GM13976 (cell line): ENCODE results near the gene SSBP2.

ENCODE experiments used
- DNase-seq: peaks from one replicate; pipeline ENCODE4 v3.0.0; 2012; ENCODE audit warnings: low spot score
- CTCF ChIP-seq: IDR thresholded peaks from 2 replicates; pipeline ENCODE4 v1.5.1; 2012; ENCODE audit warnings: borderline replicate concordance, mild to moderate bottlenecking; ENCODE audit not compliant: insufficient read depth; ENCODE audit errors: extremely low read depth, missing control alignments, control extremely low read depth
- in situ Hi-C: fragments of 300-500 bp; cut with MboI; formaldehyde crosslinking; loops from one replicate; pipeline ENCODE4 v1.12.0; 2022; ENCODE audit warnings: low sequenced_read_pairs, mixed read lengths, inconsistent platforms; ENCODE audit not compliant: unreplicated experiment

SSBP2 gene

GRCh38 chr5:81756016-81756415 is 5.1 kb upstream of the SSBP2 start:
- no peak for DNase-seq
- TF ChIP-seq CTCF = no peak
- in situ Hi-C loops = loop anchor here (10.0 kb wide), 1 partner anchor 89 kb away; no protein-coding TSS in a partner anchor

- TF ChIP-seq CTCF = no peak
- no peak for DNase-seq
- in situ Hi-C loops = loop anchor here (10.0 kb wide), 1 partner anchor 89 kb away; no protein-coding TSS in a partner anchor
These were observed 4.4 kb upstream of the SSBP2 start for GRCh38 chr5:81755320-81755719.

GRCh38 chr5:81754621-81755020 is 3.7 kb upstream of the SSBP2 start:
- no peak for DNase-seq

GRCh38 chr5:81753429-81753828 is 2.5 kb upstream of the SSBP2 start:
- in situ Hi-C loops = loop anchor here (10.0 kb wide), 1 partner anchor 91 kb away; no protein-coding TSS in a partner anchor
- no peak for TF ChIP-seq CTCF
- no peak for DNase-seq

More at GRCh38 chr5:81754621-81755020, 3.7 kb upstream of the SSBP2 start:
- in situ Hi-C loops = loop anchor here (10.0 kb wide), 1 partner anchor 90 kb away; no protein-coding TSS in a partner anchor
- TF ChIP-seq CTCF = no peak

- in situ Hi-C loops = loop anchor here (10.0 kb wide), 1 partner anchor 92 kb away; no protein-coding TSS in a partner anchor
- TF ChIP-seq CTCF = no peak
- no peak for DNase-seq
These were observed 1.7 kb upstream of the SSBP2 start for GRCh38 chr5:81752644-81752963.

DNA sequence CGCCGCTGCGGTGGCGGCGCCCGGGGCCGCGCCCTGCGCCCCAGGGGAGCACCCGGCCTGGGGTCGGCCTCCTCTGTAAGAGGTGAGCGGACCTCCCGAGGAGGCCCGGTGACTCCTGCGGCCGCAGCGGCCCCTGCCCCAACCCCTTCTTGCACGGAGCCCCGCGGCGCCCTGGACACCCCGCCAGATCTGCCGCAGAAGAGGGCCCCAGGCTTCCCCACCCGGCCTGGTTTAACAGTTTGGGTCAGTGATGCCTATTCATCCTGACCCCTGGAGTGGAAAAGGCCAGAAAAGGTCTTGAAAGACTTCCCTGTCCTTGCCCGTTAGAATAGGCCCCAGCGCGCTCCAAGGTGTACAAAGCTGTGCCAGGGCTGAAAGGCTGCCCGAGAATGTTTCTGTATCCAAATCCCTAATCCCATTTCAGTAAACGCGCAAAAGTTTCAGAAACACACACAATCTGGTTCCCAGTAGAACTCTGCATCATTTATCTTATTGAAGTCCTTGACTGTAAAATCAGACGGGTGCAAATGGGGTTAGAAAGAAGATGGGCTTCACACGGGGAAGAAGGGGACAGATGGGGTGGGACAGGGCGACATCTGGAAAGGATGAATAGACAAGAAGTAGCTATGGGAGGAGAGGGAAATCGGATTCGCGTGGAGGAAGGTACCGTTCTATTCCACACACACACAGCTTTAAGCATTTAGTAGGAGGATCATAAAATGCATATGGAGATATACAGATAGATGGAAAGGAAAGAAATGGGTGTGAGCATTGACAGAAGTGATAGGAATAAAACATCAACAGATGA is 1.1 kb upstream of the SSBP2 start:
- no peak for DNase-seq
- in situ Hi-C loops = loop anchor here (10.0 kb wide), 1 partner anchor 93 kb away; no protein-coding TSS in a partner anchor
- TF ChIP-seq CTCF = no peak
